ENCODE data around the gene CCND1.

The CCND1 gene

DNA sequence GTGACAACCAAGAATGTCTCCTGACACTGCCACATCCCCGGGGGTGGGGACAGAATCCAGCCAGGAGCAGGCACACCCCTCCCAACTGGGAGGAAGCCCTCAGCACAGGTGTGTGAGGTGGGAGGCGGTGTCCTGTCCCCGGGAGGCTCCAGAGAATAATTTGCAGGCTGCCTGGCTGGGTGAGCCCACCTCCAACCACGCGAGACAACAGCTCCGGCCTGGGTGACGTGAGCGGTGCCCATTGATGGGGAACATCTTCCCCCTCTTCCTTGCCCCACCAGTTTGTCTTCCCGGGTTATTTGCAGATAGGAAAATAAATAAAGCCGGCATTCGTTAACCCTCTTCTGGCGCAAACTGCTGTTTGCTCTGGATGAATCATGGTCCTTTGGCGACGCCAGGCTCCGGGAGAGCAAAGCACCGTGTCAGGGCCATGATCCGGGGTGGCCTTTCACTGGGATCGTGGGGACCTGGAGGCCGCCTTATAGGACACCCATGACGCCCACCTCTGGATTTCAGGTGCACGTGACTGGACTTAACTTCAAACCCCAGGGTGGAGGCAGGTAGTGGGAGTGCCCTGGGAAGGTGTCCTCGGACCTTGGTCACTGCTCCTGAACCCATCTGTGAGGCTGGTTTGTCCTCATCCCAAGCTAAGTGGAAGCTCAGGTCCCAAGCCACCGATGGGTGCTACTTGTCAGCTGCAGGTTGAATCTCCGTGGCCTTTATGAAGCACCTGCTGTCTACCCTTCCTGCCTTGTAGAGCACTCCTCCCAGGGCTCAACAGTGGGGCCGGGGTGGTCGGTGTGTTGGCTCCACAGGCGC, 13.9 kb downstream of the CCND1 start:
- DNase-seq = no peak

DNA sequence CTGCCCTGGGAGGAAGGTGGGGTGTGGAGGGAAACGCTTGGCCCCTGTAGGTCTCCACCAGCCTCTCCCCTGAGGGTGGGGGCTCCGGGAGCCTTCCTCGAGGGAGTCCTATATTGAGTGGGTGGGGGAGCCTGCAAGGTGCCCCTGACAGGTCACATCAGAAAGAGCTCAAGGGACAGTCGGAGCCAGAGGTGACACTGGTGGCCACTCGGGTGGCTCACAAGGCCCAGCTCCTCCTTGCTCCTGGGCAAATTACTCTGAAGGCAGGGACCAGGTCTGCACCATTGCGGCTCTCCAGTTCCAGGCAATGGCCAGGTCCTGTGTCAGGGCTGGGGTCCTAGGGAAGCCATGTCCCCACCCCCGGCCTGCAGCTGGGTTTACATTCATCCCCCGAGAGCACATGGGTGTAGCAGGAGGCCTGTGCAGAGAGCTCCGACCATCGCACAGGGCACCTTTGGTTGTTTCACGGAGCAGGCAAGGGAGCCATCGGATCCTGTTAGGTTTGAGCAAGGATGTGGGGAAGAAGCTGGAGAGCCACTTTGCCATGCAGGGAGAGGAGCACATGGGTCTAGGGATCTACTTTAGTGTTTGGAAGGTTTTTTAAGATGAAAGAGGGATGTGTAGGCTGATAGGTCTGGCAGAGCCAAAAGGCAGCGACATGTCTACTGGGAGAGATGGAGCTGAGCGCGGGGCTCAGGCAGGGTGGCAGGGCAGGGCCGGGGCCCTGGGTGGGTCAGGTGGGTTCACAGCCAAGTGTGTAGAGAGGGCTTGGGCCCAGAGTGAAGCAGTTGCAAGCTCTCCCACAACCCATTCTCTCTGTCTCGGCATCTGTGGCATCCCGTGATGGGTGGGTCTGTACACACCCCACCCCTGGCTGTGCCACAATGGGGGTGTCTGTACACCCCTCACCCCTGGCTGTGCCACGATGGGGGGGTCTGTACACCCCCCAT, 14.8 kb downstream of the CCND1 start:
- DNase-seq = no peak

DNA sequence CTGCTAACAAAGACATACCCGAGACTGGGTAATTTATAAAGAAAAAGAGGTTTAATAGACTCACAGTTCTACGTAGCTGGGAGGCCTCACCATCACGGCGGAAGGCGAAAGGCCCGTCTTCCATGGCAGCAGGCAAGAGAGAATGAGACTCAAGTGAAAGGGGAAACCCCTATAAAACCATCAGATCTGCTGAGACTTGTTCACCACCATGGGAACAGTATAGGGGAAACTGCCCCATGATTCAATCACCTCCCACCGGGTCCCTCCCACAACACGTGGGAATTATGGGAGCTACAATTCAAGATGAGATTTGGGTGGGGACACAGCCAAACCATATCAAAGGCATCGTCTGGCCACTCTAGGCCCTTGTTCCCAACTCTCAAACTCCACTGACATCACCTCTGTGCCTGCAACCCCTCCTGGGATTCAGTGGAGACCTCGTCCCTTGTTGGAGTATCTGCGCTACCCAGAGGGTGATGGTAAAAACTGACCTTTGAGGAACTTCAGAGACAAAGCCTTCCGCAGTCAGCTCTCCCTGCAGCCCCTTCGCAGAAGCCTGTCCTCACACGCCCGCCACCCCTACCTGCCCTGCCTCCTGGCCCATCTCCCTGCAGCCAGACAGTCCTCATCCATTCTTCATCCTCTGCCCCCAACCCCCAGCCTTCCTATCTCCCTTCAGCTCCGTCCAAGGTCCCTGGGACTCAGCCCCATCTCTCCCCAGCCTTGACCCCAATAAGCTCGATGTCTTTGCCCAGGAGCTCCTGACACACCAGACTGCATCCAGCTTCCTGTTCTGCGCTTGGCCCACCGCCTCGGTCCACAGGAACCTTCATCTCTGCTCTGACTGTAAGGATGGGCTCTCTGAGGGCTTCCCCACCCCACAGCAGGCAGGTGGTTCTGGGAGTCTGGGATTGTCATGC, 15.8 kb downstream of the CCND1 start:
- no peak for DNase-seq

DNA sequence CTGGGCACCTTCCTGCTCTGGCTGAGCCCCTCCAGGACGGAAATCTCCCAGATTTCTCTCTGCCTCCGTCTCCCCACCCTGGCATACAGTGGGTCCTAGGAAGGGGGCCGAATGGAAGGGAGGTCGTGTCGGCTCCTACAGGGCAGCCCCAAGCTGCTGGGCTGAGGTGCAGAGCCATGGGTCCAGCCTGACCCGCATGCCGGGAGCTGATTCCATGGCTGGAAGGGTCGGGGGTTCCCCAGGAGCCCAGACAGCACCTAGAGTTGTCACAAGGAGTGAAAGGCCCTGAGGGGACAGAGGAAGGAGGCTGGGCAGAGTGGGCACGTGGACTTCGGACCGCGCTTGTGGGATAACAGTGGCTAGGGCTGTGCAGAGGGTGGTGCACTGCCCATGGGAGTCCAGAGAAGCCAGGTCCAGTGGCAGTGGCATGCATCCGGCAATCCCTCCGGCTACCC, 16.5 kb downstream of the CCND1 start:
- no peak for DNase-seq

DNA sequence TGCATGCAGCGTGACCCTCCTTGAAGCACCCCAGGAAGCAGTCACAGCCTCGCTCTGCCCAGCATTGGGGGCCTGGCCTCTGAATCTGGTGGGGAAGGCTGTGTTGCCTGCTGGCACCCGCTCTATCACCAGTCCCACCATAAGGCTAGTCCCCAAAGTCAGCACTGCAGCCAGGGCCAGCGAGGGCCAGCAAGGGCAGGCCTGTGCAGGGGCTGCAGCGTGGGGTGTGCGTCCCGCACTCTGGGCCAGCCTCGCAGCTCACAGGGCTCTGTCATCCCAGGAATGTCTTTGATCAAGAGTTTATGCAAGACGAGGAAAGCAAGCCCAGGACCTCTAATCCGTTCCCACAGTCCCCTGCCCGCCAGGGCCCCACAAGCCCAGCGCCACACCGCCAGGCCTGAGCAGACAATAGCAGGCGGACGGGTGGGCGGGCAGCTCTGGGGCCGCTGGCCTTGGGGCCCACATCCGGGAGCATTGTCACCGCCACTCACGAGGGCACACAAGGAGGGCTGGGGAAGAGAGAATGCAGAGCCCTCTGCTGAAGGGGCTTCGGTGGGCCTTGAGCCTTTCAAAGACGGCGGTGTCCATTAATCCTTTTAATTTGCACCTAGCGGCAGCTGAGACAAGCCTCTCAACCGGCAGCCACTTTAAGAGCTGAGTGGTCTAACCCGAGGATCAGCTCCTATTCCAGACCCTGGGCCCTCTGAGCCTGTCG, 17.1 kb downstream of the CCND1 start:
- DNase-seq = no peak

DNA sequence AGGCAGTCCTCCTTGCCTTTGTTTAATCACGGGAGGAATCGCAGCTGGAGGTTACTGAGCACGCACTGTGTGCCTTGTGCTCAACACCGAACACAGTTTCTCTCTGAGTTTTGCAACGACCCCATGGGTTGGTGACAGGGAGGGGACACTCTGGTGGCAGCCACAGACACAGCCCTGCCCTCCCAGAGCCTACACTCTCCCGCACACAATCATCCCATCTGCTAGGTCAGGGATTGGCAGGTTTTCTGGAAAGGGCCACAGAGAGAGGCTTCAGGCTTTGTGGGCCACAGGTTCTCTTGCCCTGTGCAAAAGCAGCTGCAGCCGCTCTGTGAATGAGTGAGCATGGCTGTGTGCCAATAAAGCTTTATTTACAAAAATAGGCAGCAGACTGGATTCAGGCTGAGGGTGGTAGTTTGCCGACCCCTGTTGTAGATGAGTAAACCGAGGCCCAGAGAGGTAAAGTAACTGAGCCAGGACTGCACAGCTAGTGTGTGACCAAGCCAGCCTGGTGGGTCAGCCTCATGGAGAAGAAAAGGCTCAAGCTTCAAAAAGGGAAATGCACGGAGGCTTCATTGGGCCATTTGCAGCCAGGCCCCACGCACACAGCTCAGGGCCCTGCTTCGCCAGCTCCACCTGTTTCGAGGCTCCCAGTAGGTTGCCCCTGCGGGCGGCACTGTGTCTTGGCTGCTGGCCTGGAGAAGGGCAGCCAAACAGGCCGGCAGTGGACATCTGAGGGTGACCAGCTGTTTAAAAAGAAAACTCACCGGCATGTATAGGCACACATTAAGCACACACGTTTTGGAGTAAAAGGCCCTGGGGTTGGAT, 17.9 kb downstream of the CCND1 start:
- no peak for DNase-seq

DNA sequence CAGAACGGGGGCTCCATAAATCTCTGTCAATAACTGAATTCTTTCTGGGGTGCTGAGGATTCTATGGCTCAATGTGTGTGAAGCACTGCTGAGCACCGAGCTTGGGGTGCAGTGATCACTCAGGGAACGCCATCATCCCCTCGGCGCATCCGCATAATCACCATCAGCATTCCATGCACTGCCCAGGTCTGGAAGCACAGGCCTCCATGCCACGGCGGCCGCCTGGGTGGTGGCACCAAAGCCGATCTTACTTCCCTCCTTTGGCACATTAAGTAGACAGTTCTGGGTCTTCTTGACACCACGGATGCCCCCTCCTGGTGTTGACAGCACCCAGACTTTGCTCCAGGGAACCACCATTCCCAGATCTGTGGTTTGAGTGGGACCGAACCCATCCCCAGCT, 18.6 kb downstream of the CCND1 start:
- no peak for DNase-seq

DNA sequence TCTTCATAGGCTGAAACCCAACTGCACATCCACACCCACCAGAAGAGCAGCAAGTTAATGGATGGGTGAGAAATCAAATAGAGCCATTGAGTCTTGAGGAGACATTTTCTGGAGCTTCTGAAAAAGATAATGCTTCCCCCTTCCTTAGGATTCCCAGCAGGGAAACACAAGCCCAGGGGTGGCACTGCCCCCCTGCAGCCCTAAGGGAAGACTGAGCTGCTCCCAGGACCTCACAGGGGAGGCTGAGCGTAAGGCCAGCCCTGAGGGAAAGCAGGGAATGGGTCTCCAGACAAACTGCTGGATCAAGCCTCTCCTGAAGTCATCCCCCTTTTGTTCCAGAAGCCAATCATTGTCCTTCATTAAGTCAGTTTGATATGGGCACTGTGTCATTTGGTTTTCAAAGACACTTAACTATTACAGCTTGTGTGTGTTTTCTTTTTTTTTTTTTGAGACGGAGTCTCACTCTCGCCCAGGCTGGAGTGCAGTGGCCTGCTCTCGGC, 19.1 kb downstream of the CCND1 start:
- no peak for DNase-seq

DNA sequence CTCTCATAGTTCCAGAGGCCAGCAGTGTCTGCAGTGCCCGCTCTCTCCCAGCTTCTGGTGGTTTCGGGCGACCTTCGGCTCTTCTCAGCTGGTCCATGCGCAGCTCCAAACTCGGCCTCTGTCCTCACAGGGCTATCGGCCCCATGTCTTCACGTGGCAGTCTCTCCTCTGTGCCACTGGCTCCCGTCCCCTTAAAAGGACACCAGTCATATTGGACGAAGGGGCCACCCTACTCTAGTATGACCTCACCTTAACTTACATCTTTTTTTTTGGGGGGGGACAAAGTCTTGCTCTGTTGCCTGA, 20.4 kb downstream of the CCND1 start:
- no peak for DNase-seq

DNA sequence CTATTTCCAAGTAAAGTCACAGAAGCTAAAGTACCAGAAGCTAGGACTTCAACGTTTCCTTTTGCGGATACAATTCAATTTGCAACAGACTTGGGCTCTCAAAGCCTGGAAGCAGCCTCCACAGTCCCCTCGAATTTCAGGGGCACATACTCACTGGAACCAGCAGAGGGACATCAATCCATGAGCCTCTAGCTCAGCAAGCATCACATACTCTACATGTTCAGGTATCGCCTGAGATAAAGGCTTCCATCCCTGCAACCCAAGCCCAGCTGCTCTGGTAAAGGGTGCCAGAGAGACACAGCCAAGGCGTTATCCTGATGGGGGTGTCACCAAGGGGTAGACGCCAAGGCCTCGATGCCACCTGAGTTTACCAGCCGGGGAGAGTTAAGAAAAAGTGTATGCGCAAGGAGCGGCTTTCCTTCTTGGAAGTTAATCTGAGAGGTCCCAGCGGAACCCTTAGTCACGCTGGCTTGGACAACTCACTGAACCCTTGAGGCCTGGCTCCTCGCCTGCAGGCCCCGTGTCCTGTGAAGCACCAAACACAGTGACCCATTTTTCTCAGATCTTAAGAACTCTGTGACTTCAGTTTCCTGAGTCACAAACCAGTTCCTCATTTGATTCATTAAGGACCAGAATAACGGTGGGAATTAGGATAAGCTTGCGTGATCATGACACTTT, 21.2 kb downstream of the CCND1 start:
- DNase-seq = no peak

DNA sequence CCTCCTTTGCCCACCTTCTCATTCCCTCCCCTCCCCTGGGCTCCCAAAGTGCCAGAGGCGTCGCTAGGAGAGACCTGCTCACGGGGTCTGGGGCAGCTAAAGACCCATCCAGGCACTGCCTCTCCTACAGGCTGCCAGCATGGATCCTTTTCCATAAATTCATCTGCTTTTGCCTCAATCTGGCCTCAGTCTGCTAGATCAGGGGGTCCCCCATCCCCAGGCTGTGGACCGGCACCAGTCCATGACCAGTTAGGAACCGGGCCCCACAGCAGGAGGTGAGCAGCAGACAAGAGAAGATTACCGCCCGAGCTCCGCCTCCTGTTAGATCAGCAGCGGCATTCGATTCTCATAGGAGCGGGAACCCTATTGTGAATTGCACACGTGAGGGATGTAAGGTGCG, 21.9 kb downstream of the CCND1 start:
- DNase-seq = no peak

DNA sequence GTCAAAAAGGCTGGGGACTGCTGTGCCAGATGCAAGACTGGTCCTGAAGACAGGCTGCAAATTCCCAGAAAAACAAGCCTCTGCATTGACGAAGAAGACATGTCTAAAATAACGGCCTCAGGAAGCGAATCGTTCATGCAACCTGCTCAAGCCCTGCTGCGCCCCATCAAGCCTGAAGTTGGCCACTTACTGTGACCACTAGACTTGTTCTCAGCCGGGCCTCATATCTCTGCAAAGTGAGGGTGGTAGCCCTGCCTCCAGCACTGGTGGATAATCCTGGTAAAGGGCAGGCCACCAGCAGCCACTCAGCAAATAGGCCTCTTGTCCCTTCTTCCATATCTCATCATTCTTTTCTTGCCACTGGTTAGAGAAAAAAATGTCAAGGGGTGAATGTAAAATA, 22.4 kb downstream of the CCND1 start:
- no peak for DNase-seq

DNA sequence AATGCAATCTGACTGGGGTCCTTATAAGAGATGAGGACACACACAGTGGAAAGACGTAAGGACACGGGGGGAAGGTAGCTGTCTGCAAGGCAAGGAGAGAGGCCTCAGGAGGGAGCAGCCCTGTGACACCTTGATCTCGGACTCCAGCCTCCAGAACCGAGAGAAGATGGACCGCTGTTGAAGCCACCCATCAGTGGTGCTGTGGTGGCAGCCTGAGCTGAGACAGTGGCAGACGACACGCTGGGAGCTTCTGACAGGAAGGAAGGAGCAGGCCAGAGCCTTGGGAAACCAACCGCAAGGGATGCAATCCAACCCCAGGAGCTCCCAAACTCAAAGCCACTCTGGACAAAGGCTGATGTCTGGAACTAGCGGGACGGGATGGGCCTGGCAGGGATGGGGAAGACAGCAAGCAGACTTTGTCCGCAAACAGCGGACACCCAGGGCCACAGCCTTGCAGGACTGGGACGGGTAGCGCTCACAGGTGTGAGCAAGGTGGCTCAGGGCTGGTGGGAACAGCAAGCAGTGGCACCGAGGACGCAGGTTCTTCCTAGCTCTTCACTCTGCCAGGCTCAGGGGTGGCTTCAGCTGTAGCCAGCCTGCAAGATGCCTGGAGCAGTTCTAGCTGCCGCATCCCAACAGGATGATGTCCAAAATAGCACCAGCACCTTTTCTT, 23.3 kb downstream of the CCND1 start:
- DNase-seq = no peak

DNA sequence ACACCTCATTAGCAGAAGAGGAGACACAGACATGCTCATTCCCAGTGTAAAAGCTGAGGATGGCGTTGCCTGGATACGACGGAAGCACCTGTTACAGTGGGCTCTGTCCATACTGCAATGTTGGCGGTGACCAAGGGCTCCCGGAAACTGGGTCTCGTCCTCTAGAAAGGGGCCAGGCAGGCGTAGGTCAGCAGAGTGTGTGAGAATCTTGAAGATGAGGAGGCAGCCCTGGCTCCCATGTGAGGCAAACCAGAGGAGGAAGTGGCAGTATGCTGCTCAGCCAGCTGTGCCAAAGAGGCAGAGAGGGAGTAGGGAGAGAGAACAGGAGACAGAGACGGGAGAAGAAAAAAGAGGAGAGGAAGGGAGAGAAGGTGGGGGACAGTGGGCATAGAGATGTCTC, 23.9 kb downstream of the CCND1 start:
- no peak for DNase-seq

DNA sequence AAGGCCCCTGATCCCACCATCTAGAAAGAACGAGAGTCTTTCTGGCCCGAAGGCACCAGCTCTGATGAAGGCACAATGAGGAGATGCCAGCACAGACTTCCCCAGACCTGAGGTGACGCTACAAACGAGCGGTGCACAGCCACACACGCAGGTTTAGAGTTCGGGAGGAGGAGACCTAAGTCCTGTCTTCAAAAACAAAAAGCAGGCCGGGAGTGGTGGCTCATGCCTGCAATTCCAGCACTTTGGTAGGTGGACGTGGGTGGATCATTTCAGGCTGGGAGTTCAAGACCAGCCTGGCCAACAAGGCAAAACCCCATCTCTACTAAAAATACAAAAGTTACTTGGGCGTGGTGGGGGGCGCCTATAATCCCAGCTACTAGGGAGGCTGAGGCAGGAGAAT, 24.7 kb downstream of the CCND1 start:
- no peak for DNase-seq

DNA sequence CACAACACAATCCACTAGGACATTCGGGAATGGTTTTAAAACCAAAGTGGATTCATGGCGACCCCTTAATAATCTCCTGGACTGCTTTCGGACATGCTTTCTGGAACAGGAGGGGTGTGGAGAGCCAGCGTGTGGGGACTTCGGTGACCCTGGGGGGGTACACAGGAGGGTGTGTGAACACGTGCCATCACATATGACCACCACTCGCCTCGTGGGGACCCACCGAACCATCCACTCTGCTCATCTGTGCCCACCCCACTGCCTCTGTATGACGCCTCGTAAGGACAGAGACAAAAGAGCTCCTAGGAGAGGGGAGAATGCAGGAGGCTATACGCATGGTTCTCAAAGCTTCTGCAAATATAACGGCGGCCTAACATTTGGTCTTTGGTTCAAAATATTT, 25.3 kb downstream of the CCND1 start:
- DNase-seq = no peak

DNA sequence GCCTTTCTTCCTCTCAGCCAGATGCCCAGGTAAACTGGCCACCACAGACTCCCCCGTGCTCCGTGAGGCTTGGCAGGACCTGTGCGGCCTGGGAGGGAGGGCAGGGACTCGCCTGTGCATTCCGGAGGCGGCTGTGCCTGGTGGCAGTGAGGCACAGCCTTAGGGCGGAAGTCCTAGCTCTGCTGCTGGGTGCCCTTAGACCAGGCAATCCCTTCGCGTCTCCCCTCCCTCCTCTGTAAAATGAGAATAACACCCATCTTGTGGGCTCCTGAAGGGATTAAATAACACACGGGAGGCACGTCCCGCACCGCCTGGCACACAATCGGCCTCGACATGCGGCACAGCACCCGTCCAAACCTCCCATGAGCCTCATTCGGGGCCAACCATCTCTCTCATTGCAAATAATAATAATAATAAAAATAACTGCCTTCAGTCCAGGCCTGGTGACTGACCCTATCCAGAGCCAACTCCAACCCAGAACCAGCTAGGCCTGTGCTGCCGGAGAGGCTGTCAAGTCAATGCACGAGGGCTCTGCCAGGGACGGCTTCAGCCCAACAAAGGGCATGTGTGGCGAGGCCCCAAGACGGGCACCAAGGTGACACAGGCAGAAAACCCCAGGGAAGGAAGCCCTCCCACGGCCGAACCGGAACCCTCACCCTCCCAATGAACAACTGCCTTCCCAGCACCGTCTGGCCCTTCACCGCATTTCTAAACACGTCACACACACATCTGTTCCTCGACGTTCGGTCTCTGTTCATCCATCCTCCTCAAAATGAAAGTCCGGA, 26.0 kb downstream of the CCND1 start:
- no peak for DNase-seq

DNA sequence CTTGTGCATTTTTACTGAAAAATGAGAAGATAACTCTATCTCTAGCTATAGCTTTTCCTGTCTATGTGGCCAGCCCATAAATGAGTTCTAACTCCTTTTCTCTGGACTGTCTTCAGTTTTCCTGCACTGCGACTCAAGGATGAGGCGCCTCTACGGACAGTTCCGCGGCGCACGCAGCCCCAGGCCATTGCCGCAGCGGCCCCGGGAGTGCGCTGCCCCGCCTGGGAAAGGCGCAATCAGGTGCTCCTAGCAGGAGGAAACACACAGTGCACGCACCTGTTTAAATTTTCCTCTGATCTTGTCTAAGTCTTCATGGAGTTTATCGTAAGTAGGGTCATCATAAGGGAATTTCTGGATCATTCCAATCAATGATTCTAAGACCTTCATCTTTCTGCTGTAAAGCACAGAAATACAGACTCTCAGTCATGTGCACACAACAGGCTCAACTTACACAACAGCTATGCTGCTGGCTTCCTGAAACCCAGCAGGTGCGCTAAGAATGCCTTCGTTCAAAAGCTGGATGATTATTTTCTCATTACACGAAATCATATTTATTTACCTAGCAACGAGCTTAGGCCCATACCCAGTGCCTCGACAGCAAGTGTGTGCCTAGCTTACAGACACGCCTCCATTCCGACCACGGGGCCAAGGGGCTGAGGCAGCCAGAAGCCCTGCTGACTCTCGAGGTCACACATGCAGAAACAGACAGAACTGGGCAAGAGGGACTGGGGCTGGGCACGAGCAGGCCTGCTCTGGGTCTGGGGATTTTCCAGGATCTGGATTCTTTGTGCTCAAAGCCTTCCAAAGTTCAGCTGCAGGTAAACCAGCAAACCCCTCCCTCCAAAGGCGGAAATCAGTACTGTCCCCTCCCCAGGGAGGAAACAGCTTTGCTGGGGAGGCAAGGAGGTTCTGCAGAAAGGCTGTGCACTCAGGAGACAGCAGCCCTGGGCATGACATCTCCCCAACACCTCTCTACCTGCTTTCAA, 27.0 kb downstream of the CCND1 start:
- no peak for DNase-seq

All from stimulated activated CD4-positive, alpha-beta T cell treated with anti-CD3 and anti-CD28 coated beads, Interleukin-1b, Interleukin-23, amount 100 ng/mL, for 48 hours (primary cell).